Activated T-cell treated with anti-CD3 and anti-CD28 coated beads, Interleukin-2, amount 50 U/mL, for 4 hours (primary cell): ENCODE results near the gene ARSG. TPM values are rescaled to one million over a fixed set of nuclear protein-coding genes. Genes with fewer than 3 reads are reported as not detected.

ENCODE experiments used
- ATAC-seq, 2 donors: fragments of 200-7000 bp; cut with Tn5 transposase; one replicate each; pipeline ENCODE4 v1.10.0; 2021
- DNase-seq: peaks from one replicate; pipeline ENCODE4 v3.0.0-alpha.2; 2020
- H3K27me3 Mint-ChIP-seq: one replicate; pipeline ENCODE4 v1.8.0; 2021; ENCODE audit warnings: low read depth, mixed read lengths
- H3K36me3 Mint-ChIP-seq: one replicate; pipeline ENCODE4 v1.8.0; 2022; ENCODE audit warnings: mixed read lengths; ENCODE audit not compliant: insufficient read depth
- H3K4me1 Mint-ChIP-seq: one replicate; pipeline ENCODE4 v1.8.0; 2021; ENCODE audit warnings: low read depth, mixed read lengths
- H3K4me3 Mint-ChIP-seq: one replicate; pipeline ENCODE4 v1.8.0; 2021; ENCODE audit warnings: mild to moderate bottlenecking, moderate library complexity, mixed read lengths
- H3K9me3 Mint-ChIP-seq: one replicate; pipeline ENCODE4 v1.8.0; 2021; ENCODE audit warnings: mixed read lengths
- total RNA-seq, 3 donors: library from RNA; stranded (reverse); gene quantifications; one replicate each; pipeline ENCODE4 v1.2.1, GENCODE V29; 2021

Gene ARSG
- total RNA-seq, 3 donors from 2014 or later: 3.2 to 4.6 (median 4.5) TPM

GRCh38 chr17:68458260-68459036 lies 167.2 kb downstream of the ARSG start:
- H3K36me3 Mint-ChIP-seq: no peaks in the 10 kb centered on the region
- DNase-seq (no peak), ATAC-seq (no peak)
- H3K4me3 Mint-ChIP-seq: peak overlapping the region; percentile 75
- H3K4me1 Mint-ChIP-seq: peaks cover 59% of the 10 kb centered on the region
- no peaks in the 10 kb centered on the region for H3K9me3 Mint-ChIP-seq
- no peaks in the 10 kb centered on the region for H3K27me3 Mint-ChIP-seq

GRCh38 chr17:68459037-68459639 lies 167.8 kb downstream of the ARSG start:
- Mint-ChIP-seq H3K36me3 (no peaks in the 10 kb centered on the region), H3K4me3 (peak overlapping the region; percentile 27), H3K4me1 (peaks cover 59% of the 10 kb centered on the region), H3K27me3 (no peaks in the 10 kb centered on the region), H3K9me3 (no peaks in the 10 kb centered on the region)
- ATAC-seq (no peak), DNase-seq (no peak)

- H3K4me3 Mint-ChIP-seq: no peak overlapping the region
- no peaks in the 10 kb centered on the region for H3K36me3 Mint-ChIP-seq
- no peak for DNase-seq
- H3K27me3 Mint-ChIP-seq: no peaks in the 10 kb centered on the region
- H3K9me3 Mint-ChIP-seq: no peaks in the 10 kb centered on the region
- H3K4me1 Mint-ChIP-seq: peaks cover 59% of the 10 kb centered on the region
- no peak for ATAC-seq
Measured at GRCh38 chr17:68460146-68460545, 168.9 kb downstream of the ARSG start.

GRCh38 chr17:68460715-68461114 lies 169.4 kb downstream of the ARSG start:
- no peaks in the 10 kb centered on the region for H3K27me3 Mint-ChIP-seq
- no peaks in the 10 kb centered on the region for H3K9me3 Mint-ChIP-seq
- peaks cover 59% of the 10 kb centered on the region for H3K4me1 Mint-ChIP-seq
- no peaks in the 10 kb centered on the region for H3K36me3 Mint-ChIP-seq
- peak overlapping the region; percentile 37 for H3K4me3 Mint-ChIP-seq
- DNase-seq: no peak
- ATAC-seq: no peak

GRCh38 chr17:68461122-68461539 lies 169.8 kb downstream of the ARSG start:
- DNase-seq: no peak
- H3K36me3 Mint-ChIP-seq: no peaks in the 10 kb centered on the region
- no peaks in the 10 kb centered on the region for H3K27me3 Mint-ChIP-seq
- peaks cover 55% of the 10 kb centered on the region for H3K4me1 Mint-ChIP-seq
- no peaks in the 10 kb centered on the region for H3K9me3 Mint-ChIP-seq
- H3K4me3 Mint-ChIP-seq: peak overlapping the region; percentile 37
- ATAC-seq: no peak

- Mint-ChIP-seq H3K9me3 (no peaks in the 10 kb centered on the region), H3K36me3 (no peaks in the 10 kb centered on the region), H3K27me3 (no peaks in the 10 kb centered on the region), H3K4me1 (peaks cover 51% of the 10 kb centered on the region), H3K4me3 (peak overlapping the region; percentile 37)
- ATAC-seq (no peak), DNase-seq (no peak)
Measured at GRCh38 chr17:68461589-68461988, 170.3 kb downstream of the ARSG start.

- ATAC-seq: peak; percentile 81 to 92
- H3K9me3 Mint-ChIP-seq: no peaks in the 10 kb centered on the region
- H3K4me1 Mint-ChIP-seq: peaks cover 46% of the 10 kb centered on the region
- H3K4me3 Mint-ChIP-seq: no peak overlapping the region
- DNase-seq: peak; percentile 57
- peaks cover 2% of the 10 kb centered on the region for H3K27me3 Mint-ChIP-seq
- no peaks in the 10 kb centered on the region for H3K36me3 Mint-ChIP-seq
Measured at GRCh38 chr17:68462381-68463210, 171.3 kb downstream of the ARSG start.

GRCh38 chr17:68463211-68464019 lies 172.1 kb downstream of the ARSG start:
- Mint-ChIP-seq H3K27me3 (peaks cover 2% of the 10 kb centered on the region), H3K9me3 (no peaks in the 10 kb centered on the region), H3K4me1 (peaks cover 40% of the 10 kb centered on the region), H3K4me3 (no peak overlapping the region), H3K36me3 (no peaks in the 10 kb centered on the region)
- no peak for DNase-seq
- ATAC-seq: no peak

GRCh38 chr17:68468334-68468733 lies 177.0 kb downstream of the ARSG start:
- no peak for ATAC-seq
- Mint-ChIP-seq H3K9me3 (no peaks in the 10 kb centered on the region), H3K36me3 (no peaks in the 10 kb centered on the region), H3K27me3 (peaks cover 6% of the 10 kb centered on the region), H3K4me3 (no peak overlapping the region), H3K4me1 (no peaks in the 10 kb centered on the region)
- DNase-seq: no peak

- H3K36me3 Mint-ChIP-seq: no peaks in the 10 kb centered on the region
- ATAC-seq (no peak), DNase-seq (no peak)
- H3K27me3 Mint-ChIP-seq: peaks cover 6% of the 10 kb centered on the region
- H3K4me3 Mint-ChIP-seq: no peak overlapping the region
- H3K4me1 Mint-ChIP-seq: no peaks in the 10 kb centered on the region
- no peaks in the 10 kb centered on the region for H3K9me3 Mint-ChIP-seq
Measured at GRCh38 chr17:68468788-68469187, 177.5 kb downstream of the ARSG start.

Other genes starting within 250 kb of the ARSG start
- gene AMZ2, start 43.5 kb upstream of the ARSG start, total RNA-seq: 10 to 100 TPM; 62.7 to 74.6 (median 72.8) TPM
- gene SLC16A6, start 368 bp upstream of the ARSG start, total RNA-seq: 1 to 10 TPM; 5.9 to 7.7 (median 6.0) TPM
- 1 to 10 TPM; 2.9 to 6.4 (median 3.9) TPM for gene WIPI1, start 166.0 kb downstream of the ARSG start, total RNA-seq
- 100 to 1,000 TPM; 133 to 167 (median 134) TPM for gene PRKAR1A, start 220.9 kb downstream of the ARSG start, total RNA-seq